ENCODE data around the gene CHST13. TPM values are rescaled to one million over a fixed set of nuclear protein-coding genes. Genes with fewer than 3 reads are reported as not detected.
"Not testable (repeated sequence)": the region's sequence is repeated elsewhere in the genome, so short reads cannot be mapped to it uniquely, and the experiment has no call there.

The CHST13 gene
- total and polyA plus RNA-seq, 5 donors from 2014 or later, result not detected

- Histone ChIP-seq H3K4me3 (ENCODE audit: low read depth, low read length) (no peak overlapping the region), H3K27me3 (ENCODE audit: control insufficient read depth, insufficient read depth, low read length) (no peaks in the 10 kb centered on the region), H3K27ac (ENCODE audit: insufficient read depth, low read length, poor library complexity, severe bottlenecking) (no peak overlapping the region), H3K4me1 (ENCODE audit: control insufficient read depth, insufficient read depth, low read length, poor library complexity, severe bottlenecking) (no peaks in the 10 kb centered on the region), H3K36me3 (ENCODE audit: control insufficient read depth, insufficient read depth, low read length) (no peaks in the 10 kb centered on the region), H3K9me3 (ENCODE audit: control insufficient read depth in 2 of 2, low read length in 2 of 2) (no peaks in the 10 kb centered on the region)
- H3K4me3 Mint-ChIP-seq, result no peak overlapping the region
- DNase-seq (peak in 1 of 3 donors; percentile 12), ATAC-seq (ENCODE audit: low read depth in 2 of 2) (peak in 1 of 2 donors; percentile 18)
- H3K36me3 Mint-ChIP-seq, result no peaks in the 10 kb centered on the region
- H3K4me1 Mint-ChIP-seq, result no peaks in the 10 kb centered on the region
- no peaks in the 10 kb centered on the region for H3K27me3 Mint-ChIP-seq
- H3K9me3 Mint-ChIP-seq, result peaks cover 0 to 2% (median 0%) of the 10 kb centered on the region in 7 donors
- peak overlapping the region in 1 of 3 donors; percentile 76 for H3K27ac Mint-ChIP-seq
Measured at GRCh38 chr3:126530171-126531050, 6.5 kb downstream of the CHST13 start.

- no peaks in the 10 kb centered on the region for H3K36me3 Mint-ChIP-seq
- H3K27me3 Mint-ChIP-seq, result no peaks in the 10 kb centered on the region
- DNase-seq (no peak), ATAC-seq (ENCODE audit: low read depth in 2 of 2) (no peak)
- Histone ChIP-seq H3K9me3 (ENCODE audit: control insufficient read depth in 2 of 2, low read length in 2 of 2) (no peaks in the 10 kb centered on the region), H3K4me3 (ENCODE audit: low read depth, low read length) (no peak overlapping the region), H3K4me1 (ENCODE audit: control insufficient read depth, insufficient read depth, low read length, poor library complexity, severe bottlenecking) (no peaks in the 10 kb centered on the region), H3K27ac (ENCODE audit: insufficient read depth, low read length, poor library complexity, severe bottlenecking) (no peak overlapping the region), H3K36me3 (ENCODE audit: control insufficient read depth, insufficient read depth, low read length) (no peaks in the 10 kb centered on the region), H3K27me3 (ENCODE audit: control insufficient read depth, insufficient read depth, low read length) (no peaks in the 10 kb centered on the region)
- H3K9me3 Mint-ChIP-seq, result peaks cover 0 to 2% (median 0%) of the 10 kb centered on the region in 7 donors
- no peaks in the 10 kb centered on the region for H3K4me1 Mint-ChIP-seq
- no peak overlapping the region for H3K4me3 Mint-ChIP-seq
- H3K27ac Mint-ChIP-seq, result no peak overlapping the region
Measured at GRCh38 chr3:126531051-126531330, 7.0 kb downstream of the CHST13 start.

GRCh38 chr3:126533506-126533905 lies 9.6 kb downstream of the CHST13 start:
- DNase-seq, result no peak
- Mint-ChIP-seq H3K4me3 (no peak overlapping the region), H3K4me1 (no peaks in the 10 kb centered on the region), H3K27me3 (no peaks in the 10 kb centered on the region), H3K27ac (no peak overlapping the region), H3K36me3 (no peaks in the 10 kb centered on the region), H3K9me3 (peaks cover 0 to 2% (median 0%) of the 10 kb centered on the region in 7 donors)
- H3K27ac ChIP-seq (ENCODE audit: insufficient read depth, low read length, poor library complexity, severe bottlenecking), result no peak overlapping the region
- H3K27me3 ChIP-seq (ENCODE audit: control insufficient read depth, insufficient read depth, low read length), result no peaks in the 10 kb centered on the region
- H3K4me3 ChIP-seq (ENCODE audit: low read depth, low read length), result no peak overlapping the region
- no peaks in the 10 kb centered on the region for H3K9me3 ChIP-seq (ENCODE audit: control insufficient read depth in 2 of 2, low read length in 2 of 2)
- no peak for ATAC-seq (ENCODE audit: low read depth in 2 of 2)
- no peaks in the 10 kb centered on the region for H3K4me1 ChIP-seq (ENCODE audit: control insufficient read depth, insufficient read depth, low read length, poor library complexity, severe bottlenecking)
- H3K36me3 ChIP-seq (ENCODE audit: control insufficient read depth, insufficient read depth, low read length), result no peaks in the 10 kb centered on the region

GRCh38 chr3:126534716-126535115 lies 10.8 kb downstream of the CHST13 start:
- H3K9me3 ChIP-seq (ENCODE audit: control insufficient read depth in 2 of 2, low read length in 2 of 2); H3K27me3 ChIP-seq (ENCODE audit: control insufficient read depth, insufficient read depth, low read length); H3K4me3 Mint-ChIP-seq; H3K36me3 ChIP-seq (ENCODE audit: control insufficient read depth, insufficient read depth, low read length); H3K27ac ChIP-seq (ENCODE audit: insufficient read depth, low read length, poor library complexity, severe bottlenecking); H3K4me1 ChIP-seq (ENCODE audit: control insufficient read depth, insufficient read depth, low read length, poor library complexity, severe bottlenecking); H3K4me1 Mint-ChIP-seq; H3K36me3 Mint-ChIP-seq; H3K9me3 Mint-ChIP-seq; DNase-seq; ATAC-seq (ENCODE audit: low read depth in 2 of 2); H3K27me3 Mint-ChIP-seq; H3K4me3 ChIP-seq (ENCODE audit: low read depth, low read length): not testable (repeated sequence)
- peak overlapping the region in 1 of 3 donors; percentile 24 for H3K27ac Mint-ChIP-seq

- H3K27ac Mint-ChIP-seq, result no peak overlapping the region
- Histone ChIP-seq H3K4me3 (ENCODE audit: low read depth, low read length) (no peak overlapping the region), H3K4me1 (ENCODE audit: control insufficient read depth, insufficient read depth, low read length, poor library complexity, severe bottlenecking) (no peaks in the 10 kb centered on the region), H3K36me3 (ENCODE audit: control insufficient read depth, insufficient read depth, low read length) (no peaks in the 10 kb centered on the region), H3K9me3 (ENCODE audit: control insufficient read depth in 2 of 2, low read length in 2 of 2) (no peaks in the 10 kb centered on the region), H3K27ac (ENCODE audit: insufficient read depth, low read length, poor library complexity, severe bottlenecking) (no peak overlapping the region), H3K27me3 (ENCODE audit: control insufficient read depth, insufficient read depth, low read length) (no peaks in the 10 kb centered on the region)
- H3K4me3 Mint-ChIP-seq, result no peak overlapping the region
- H3K9me3 Mint-ChIP-seq, result no peaks in the 10 kb centered on the region
- peaks cover 0 to 4% (median 0%) of the 10 kb centered on the region in 4 donors for H3K4me1 Mint-ChIP-seq
- DNase-seq (no peak), ATAC-seq (ENCODE audit: low read depth in 2 of 2) (no peak)
- no peaks in the 10 kb centered on the region for H3K27me3 Mint-ChIP-seq
- H3K36me3 Mint-ChIP-seq, result no peaks in the 10 kb centered on the region
Measured at GRCh38 chr3:126535636-126536035, 11.7 kb downstream of the CHST13 start.

- Histone ChIP-seq H3K4me1 (ENCODE audit: control insufficient read depth, insufficient read depth, low read length, poor library complexity, severe bottlenecking) (no peaks in the 10 kb centered on the region), H3K36me3 (ENCODE audit: control insufficient read depth, insufficient read depth, low read length) (no peaks in the 10 kb centered on the region), H3K27ac (ENCODE audit: insufficient read depth, low read length, poor library complexity, severe bottlenecking) (no peak overlapping the region), H3K4me3 (ENCODE audit: low read depth, low read length) (no peak overlapping the region), H3K9me3 (ENCODE audit: control insufficient read depth in 2 of 2, low read length in 2 of 2) (no peaks in the 10 kb centered on the region), H3K27me3 (ENCODE audit: control insufficient read depth, insufficient read depth, low read length) (no peaks in the 10 kb centered on the region)
- Mint-ChIP-seq H3K27ac (no peak overlapping the region), H3K27me3 (no peaks in the 10 kb centered on the region), H3K4me1 (peaks cover 0 to 4% (median 1%) of the 10 kb centered on the region in 4 donors), H3K36me3 (no peaks in the 10 kb centered on the region), H3K9me3 (no peaks in the 10 kb centered on the region), H3K4me3 (no peak overlapping the region)
- DNase-seq (no peak), ATAC-seq (ENCODE audit: low read depth in 2 of 2) (no peak)
Measured at GRCh38 chr3:126536126-126536525, 12.2 kb downstream of the CHST13 start.

- Mint-ChIP-seq H3K4me3 (no peak overlapping the region), H3K4me1 (peaks cover 0 to 4% (median 1%) of the 10 kb centered on the region in 4 donors), H3K27ac (no peak overlapping the region), H3K9me3 (no peaks in the 10 kb centered on the region), H3K27me3 (no peaks in the 10 kb centered on the region), H3K36me3 (no peaks in the 10 kb centered on the region)
- no peaks in the 10 kb centered on the region for H3K4me1 ChIP-seq (ENCODE audit: control insufficient read depth, insufficient read depth, low read length, poor library complexity, severe bottlenecking)
- H3K27ac ChIP-seq (ENCODE audit: insufficient read depth, low read length, poor library complexity, severe bottlenecking), result no peak overlapping the region
- H3K4me3 ChIP-seq (ENCODE audit: low read depth, low read length), result no peak overlapping the region
- H3K27me3 ChIP-seq (ENCODE audit: control insufficient read depth, insufficient read depth, low read length), result no peaks in the 10 kb centered on the region
- H3K9me3 ChIP-seq (ENCODE audit: control insufficient read depth in 2 of 2, low read length in 2 of 2), result no peaks in the 10 kb centered on the region
- ATAC-seq (ENCODE audit: low read depth in 2 of 2) (no peak), DNase-seq (no peak)
- no peaks in the 10 kb centered on the region for H3K36me3 ChIP-seq (ENCODE audit: control insufficient read depth, insufficient read depth, low read length)
Measured at GRCh38 chr3:126537116-126537729, 13.3 kb downstream of the CHST13 start.
